ENCODE results near the gene STK11.

- TF ChIP-seq CTCF (conservative IDR thresholded peaks at IDR 0.05) (no peak), EZH2 (IDR thresholded peaks at IDR 0.05; ENCODE audit: low read depth) (no peak)
Observed at GRCh38 chr19:1266129-1266915, 60.7 kb downstream of the STK11 start.

Measured in PC-9 (cell line).